ENCODE data around the gene EHMT1. TPM values are rescaled to one million over a fixed set of nuclear protein-coding genes. Genes with fewer than 3 reads are reported as not detected.
A peak's percentile ranks its signal among the peaks of the same experiment; 100 is the strongest.

EHMT1 gene
- total RNA-seq, 1 experiment from 2014 or later: 112 TPM

- Histone ChIP-seq H3K14ac (ENCODE audit: insufficient read depth, low read length) (no peak overlapping the region), H4K91ac (ENCODE audit: insufficient read length, low read depth, low read length) (no peak overlapping the region), H3K79me2 (ENCODE audit: insufficient read depth, low read length) (peaks cover 34% of the 10 kb centered on the region; the same call in 1 of the 2 replicates), H3K4me1 (ENCODE audit: insufficient read depth, low read length) (peaks cover 8% of the 10 kb centered on the region; the same call in 1 of the 2 replicates), H2BK20ac (ENCODE audit: low read depth, low read length, poor library complexity, severe bottlenecking) (no peak overlapping the region), H3K4me2 (ENCODE audit: insufficient read depth, insufficient read length, low read length) (no peak overlapping the region), H3K23ac (ENCODE audit: insufficient read length, low read depth, low read length) (no peak overlapping the region), H2BK12ac (ENCODE audit: insufficient read length, low read depth, low read length) (no peak overlapping the region), H3T11ph (ENCODE audit: low read length) (no peak overlapping the region), H3K4ac (ENCODE audit: low read depth, low read length) (no peak overlapping the region), H3K9me3 (ENCODE audit: control insufficient read depth, low read depth, low read length) (no peaks in the 10 kb centered on the region), H4K8ac (replicated peaks; ENCODE audit: insufficient read length, low read depth, low read length) (no peak overlapping the region), H3K9ac (ENCODE audit: extremely low read depth, insufficient read length, low read length) (no peak overlapping the region), H4K20me1 (ENCODE audit: control insufficient read depth, insufficient read depth, insufficient read length) (no peaks in the 10 kb centered on the region), H3K56ac (ENCODE audit: insufficient read length, low read depth, low read length) (no peak overlapping the region), H3K27ac (ENCODE audit: insufficient read length, low read depth, low read length) (no peak overlapping the region), H3K23me2 (ENCODE audit: insufficient read length, low read depth, low read length, poor library complexity, severe bottlenecking) (no peaks in the 10 kb centered on the region), H2BK120ac (ENCODE audit: low read depth, low read length, poor library complexity, severe bottlenecking) (no peak overlapping the region), H3K27me3 (ENCODE audit: insufficient read depth, low read length) (no peaks in the 10 kb centered on the region; the same call in 1 of the 2 replicates), H3K79me1 (ENCODE audit: insufficient read depth, low read depth, low read length, poor library complexity, severe bottlenecking) (peaks cover 4% of the 10 kb centered on the region), H2BK5ac (ENCODE audit: insufficient read length, low read length) (no peak overlapping the region), H3K18ac (ENCODE audit: insufficient read length, low read depth, low read length) (no peak overlapping the region), H2AK5ac (ENCODE audit: insufficient read length, low read length) (no peak overlapping the region), H2BK15ac (ENCODE audit: low read depth, low read length) (no peak overlapping the region), H2AFZ (ENCODE audit: low read length) (no peak overlapping the region), H4K5ac (ENCODE audit: insufficient read length, low read depth, low read length) (no peak overlapping the region)
- TF ChIP-seq, protein P1, sequence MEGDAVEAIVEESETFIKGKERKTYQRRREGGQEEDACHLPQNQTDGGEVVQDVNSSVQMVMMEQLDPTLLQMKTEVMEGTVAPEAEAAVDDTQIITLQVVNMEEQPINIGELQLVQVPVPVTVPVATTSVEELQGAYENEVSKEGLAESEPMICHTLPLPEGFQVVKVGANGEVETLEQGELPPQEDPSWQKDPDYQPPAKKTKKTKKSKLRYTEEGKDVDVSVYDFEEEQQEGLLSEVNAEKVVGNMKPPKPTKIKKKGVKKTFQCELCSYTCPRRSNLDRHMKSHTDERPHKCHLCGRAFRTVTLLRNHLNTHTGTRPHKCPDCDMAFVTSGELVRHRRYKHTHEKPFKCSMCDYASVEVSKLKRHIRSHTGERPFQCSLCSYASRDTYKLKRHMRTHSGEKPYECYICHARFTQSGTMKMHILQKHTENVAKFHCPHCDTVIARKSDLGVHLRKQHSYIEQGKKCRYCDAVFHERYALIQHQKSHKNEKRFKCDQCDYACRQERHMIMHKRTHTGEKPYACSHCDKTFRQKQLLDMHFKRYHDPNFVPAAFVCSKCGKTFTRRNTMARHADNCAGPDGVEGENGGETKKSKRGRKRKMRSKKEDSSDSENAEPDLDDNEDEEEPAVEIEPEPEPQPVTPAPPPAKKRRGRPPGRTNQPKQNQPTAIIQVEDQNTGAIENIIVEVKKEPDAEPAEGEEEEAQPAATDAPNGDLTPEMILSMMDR (conservative IDR thresholded peaks at IDR 0.05): no peak
- Mint-ChIP-seq H3K27ac (peak overlapping the region in 1 of 3 experiments; percentile 37; a peak in 1 of 7 replicates), H3K27me3 (ENCODE audit: low read depth) (no peaks in the 10 kb centered on the region), H3K36me3 (ENCODE audit: insufficient read depth in 1 of 3, low read depth in 3 of 3) (no peaks in the 10 kb centered on the region; a peak in 1 of 7 replicates), H3K9me3 (no peaks in the 10 kb centered on the region), H3K4me1 (peaks cover 64 to 70% of the 10 kb centered on the region in 2 experiments), H3K4me3 (no peak overlapping the region)
- no peak for DNase-seq
- no CpG with 5 or more reads among the region's 6 CpGs for WGBS (ENCODE audit: extremely low coverage, insufficient read length, low lambda C conversion rate)
Measured at GRCh38 chr9:137690930-137691645, 72.3 kb downstream of the EHMT1 start.

Data from H9 (cell line).